Activated naive CD8-positive, alpha-beta T cell treated with anti-CD3 and anti-CD28 coated beads, Interleukin-2, amount 50 U/mL, for 24 hours (primary cell): Measurements from ENCODE around the gene GFOD1.

Experiments
- ATAC-seq: fragments of 150-1000 bp; cut with Tn5 transposase; one replicate; pipeline ENCODE4 v1.10.0; 2021
- DNase-seq: peaks from one replicate; pipeline ENCODE4 v3.0.0; 2021
- H3K27ac Mint-ChIP-seq: one replicate; pipeline ENCODE4 v1.8.0; 2021; ENCODE audit warnings: mild to moderate bottlenecking, mixed read lengths
- H3K27me3 Mint-ChIP-seq: one replicate; pipeline ENCODE4 v1.8.0; 2021; ENCODE audit warnings: mixed read lengths
- H3K36me3 Mint-ChIP-seq: one replicate; pipeline ENCODE4 v1.8.0; 2021; ENCODE audit warnings: low read depth, mixed read lengths
- H3K4me1 Mint-ChIP-seq: one replicate; pipeline ENCODE4 v1.8.0; 2021; ENCODE audit warnings: mixed read lengths
- H3K4me3 Mint-ChIP-seq: one replicate; pipeline ENCODE4 v1.8.0; 2021; ENCODE audit warnings: mild to moderate bottlenecking, moderate library complexity, mixed read lengths
- H3K9me3 Mint-ChIP-seq: one replicate; pipeline ENCODE4 v1.8.0; 2021; ENCODE audit warnings: mixed read lengths

Gene GFOD1

GRCh38 chr6:13378669-13379590 is 108.5 kb downstream of the GFOD1 start:
- Mint-ChIP-seq H3K27ac (no peak overlapping the region), H3K4me3 (no peak overlapping the region), H3K4me1 (peaks cover 43% of the 10 kb centered on the region), H3K9me3 (peaks cover 5% of the 10 kb centered on the region), H3K27me3 (no peaks in the 10 kb centered on the region), H3K36me3 (peaks cover 13% of the 10 kb centered on the region)
- DNase-seq (no peak), ATAC-seq (no peak)

- no peak for ATAC-seq
- DNase-seq = no peak
- no peak overlapping the region for H3K4me3 Mint-ChIP-seq
- H3K27ac Mint-ChIP-seq = no peak overlapping the region
- peaks cover 48% of the 10 kb centered on the region for H3K4me1 Mint-ChIP-seq
- no peaks in the 10 kb centered on the region for H3K27me3 Mint-ChIP-seq
- H3K36me3 Mint-ChIP-seq = peaks cover 11% of the 10 kb centered on the region
- peaks cover 5% of the 10 kb centered on the region for H3K9me3 Mint-ChIP-seq
Measured at GRCh38 chr6:13377054-13377758, 110.2 kb downstream of the GFOD1 start.

GRCh38 chr6:13375360-13375878 is 112.0 kb downstream of the GFOD1 start:
- peaks cover 46% of the 10 kb centered on the region for H3K4me1 Mint-ChIP-seq
- peaks cover 11% of the 10 kb centered on the region for H3K36me3 Mint-ChIP-seq
- H3K27ac Mint-ChIP-seq = peak overlapping the region; percentile 82
- H3K9me3 Mint-ChIP-seq = peaks cover 5% of the 10 kb centered on the region
- DNase-seq (peak; percentile 58), ATAC-seq (peak; percentile 91)
- no peaks in the 10 kb centered on the region for H3K27me3 Mint-ChIP-seq
- peak overlapping the region; percentile 60 for H3K4me3 Mint-ChIP-seq

GRCh38 chr6:13373919-13374318 is 113.5 kb downstream of the GFOD1 start:
- Mint-ChIP-seq H3K4me3 (no peak overlapping the region), H3K4me1 (peaks cover 46% of the 10 kb centered on the region), H3K36me3 (peaks cover 10% of the 10 kb centered on the region), H3K9me3 (peaks cover 5% of the 10 kb centered on the region), H3K27me3 (no peaks in the 10 kb centered on the region), H3K27ac (no peak overlapping the region)
- ATAC-seq (no peak), DNase-seq (no peak)

GRCh38 chr6:13373488-13373886 is 113.9 kb downstream of the GFOD1 start:
- Mint-ChIP-seq H3K4me1 (peaks cover 46% of the 10 kb centered on the region), H3K27me3 (no peaks in the 10 kb centered on the region), H3K9me3 (peaks cover 5% of the 10 kb centered on the region), H3K36me3 (peaks cover 9% of the 10 kb centered on the region), H3K4me3 (no peak overlapping the region), H3K27ac (no peak overlapping the region)
- no peak for ATAC-seq
- no peak for DNase-seq

- Mint-ChIP-seq H3K9me3 (peaks cover 5% of the 10 kb centered on the region), H3K4me1 (peaks cover 46% of the 10 kb centered on the region), H3K36me3 (peaks cover 9% of the 10 kb centered on the region), H3K27me3 (no peaks in the 10 kb centered on the region), H3K4me3 (no peak overlapping the region), H3K27ac (peak overlapping the region; percentile 40)
- DNase-seq = no peak
- no peak for ATAC-seq
Measured at GRCh38 chr6:13372688-13373487, 114.5 kb downstream of the GFOD1 start.

- Mint-ChIP-seq H3K27me3 (no peaks in the 10 kb centered on the region), H3K4me3 (no peak overlapping the region), H3K36me3 (peaks cover 9% of the 10 kb centered on the region), H3K4me1 (peaks cover 40% of the 10 kb centered on the region), H3K9me3 (peaks cover 5% of the 10 kb centered on the region), H3K27ac (no peak overlapping the region)
- no peak for DNase-seq
- no peak for ATAC-seq
Measured at GRCh38 chr6:13372076-13372475, 115.3 kb downstream of the GFOD1 start.

GRCh38 chr6:13371421-13372072 is 115.9 kb downstream of the GFOD1 start:
- peaks cover 8% of the 10 kb centered on the region for H3K36me3 Mint-ChIP-seq

GRCh38 chr6:13370623-13371022 is 116.8 kb downstream of the GFOD1 start:
- Mint-ChIP-seq H3K9me3 (no peaks in the 10 kb centered on the region), H3K4me1 (peaks cover 29% of the 10 kb centered on the region), H3K27me3 (no peaks in the 10 kb centered on the region), H3K36me3 (peaks cover 4% of the 10 kb centered on the region), H3K27ac (no peak overlapping the region), H3K4me3 (no peak overlapping the region)
- no peak for ATAC-seq
- DNase-seq = no peak

More at GRCh38 chr6:13371421-13372072, 115.9 kb downstream of the GFOD1 start:
- ATAC-seq (no peak), DNase-seq (no peak)
- H3K4me1 Mint-ChIP-seq = peaks cover 37% of the 10 kb centered on the region
- no peak overlapping the region for H3K4me3 Mint-ChIP-seq
- H3K27ac Mint-ChIP-seq = no peak overlapping the region
- peaks cover 4% of the 10 kb centered on the region for H3K9me3 Mint-ChIP-seq
- no peaks in the 10 kb centered on the region for H3K27me3 Mint-ChIP-seq

GRCh38 chr6:13369591-13369990 is 117.8 kb downstream of the GFOD1 start:
- H3K27ac Mint-ChIP-seq = no peak overlapping the region
- ATAC-seq (no peak), DNase-seq (no peak)
- no peak overlapping the region for H3K4me3 Mint-ChIP-seq
- H3K4me1 Mint-ChIP-seq = peaks cover 19% of the 10 kb centered on the region
- H3K9me3 Mint-ChIP-seq = no peaks in the 10 kb centered on the region
- peaks cover 6% of the 10 kb centered on the region for H3K36me3 Mint-ChIP-seq
- H3K27me3 Mint-ChIP-seq = no peaks in the 10 kb centered on the region

GRCh38 chr6:13368731-13369115 is 118.7 kb downstream of the GFOD1 start:
- Mint-ChIP-seq H3K9me3 (no peaks in the 10 kb centered on the region), H3K36me3 (peaks cover 10% of the 10 kb centered on the region), H3K27me3 (no peaks in the 10 kb centered on the region), H3K4me1 (peaks cover 11% of the 10 kb centered on the region), H3K4me3 (no peak overlapping the region), H3K27ac (no peak overlapping the region)
- DNase-seq = no peak
- ATAC-seq = no peak

- H3K27ac Mint-ChIP-seq = no peak overlapping the region
- H3K4me1 Mint-ChIP-seq = peaks cover 6% of the 10 kb centered on the region
- peaks cover 10% of the 10 kb centered on the region for H3K36me3 Mint-ChIP-seq
- no peaks in the 10 kb centered on the region for H3K9me3 Mint-ChIP-seq
- H3K27me3 Mint-ChIP-seq = no peaks in the 10 kb centered on the region
- DNase-seq = no peak
- ATAC-seq = no peak
- no peak overlapping the region for H3K4me3 Mint-ChIP-seq
Measured at GRCh38 chr6:13368079-13368730, 119.2 kb downstream of the GFOD1 start.

GRCh38 chr6:13367396-13367795 is 120.0 kb downstream of the GFOD1 start:
- Mint-ChIP-seq H3K9me3 (no peaks in the 10 kb centered on the region), H3K27me3 (no peaks in the 10 kb centered on the region), H3K27ac (no peak overlapping the region), H3K4me1 (no peaks in the 10 kb centered on the region), H3K36me3 (peaks cover 8% of the 10 kb centered on the region), H3K4me3 (no peak overlapping the region)
- no peak for DNase-seq
- ATAC-seq = no peak
